Thoracic aorta (tissue), 2 donors: Measurements from ENCODE around the gene BLTP1. TPM values are rescaled to one million over a fixed set of nuclear protein-coding genes. Genes with fewer than 3 reads are reported as not detected.

Experiments
- ATAC-seq: fragments of 150-250 bp; one replicate; pipeline ENCODE4 v1.8.0; 2017; ENCODE audit warnings: low read depth; ENCODE audit not compliant: insufficient number of reproducible peaks, low FRiP score
- DNase-seq: peaks from one replicate; pipeline ENCODE4 v3.0.0-alpha.2; 2020; ENCODE audit warnings: low spot score
- H3K27ac ChIP-seq, 2 donors: fragments of 200-600 bp; sonication (generic); 1 replicate in 1 of 2; 2 replicates in 1 of 2; pipeline ENCODE4 v1.5.1; 2016; ENCODE audit warnings: mild to moderate bottlenecking in 2 of 2, moderate library complexity in 2 of 2
- H3K27me3 ChIP-seq: fragments of 200-600 bp; sonication (generic); replicated peaks from 2 replicates; pipeline ENCODE4 v1.6.0; 2016; ENCODE audit warnings: mild to moderate bottlenecking; ENCODE audit not compliant: insufficient read depth
- H3K36me3 ChIP-seq: fragments of 200-600 bp; sonication (generic); one replicate; pipeline ENCODE4 v1.5.1; 2016
- H3K4me1 ChIP-seq, 2 donors: fragments of 200-600 bp; sonication (generic); 1 replicate in 1 of 2; 2 replicates in 1 of 2; pipeline versions ENCODE4 v1.5.1 to v1.6.0; 2016; ENCODE audit warnings: low read depth in 2 of 2, mild to moderate bottlenecking in 1 of 2; ENCODE audit not compliant: control insufficient read depth in 1 of 2
- H3K4me3 ChIP-seq: fragments of 200-600 bp; sonication (generic); 2 replicates; pipeline ENCODE4 v1.5.1; 2016; ENCODE audit warnings: mild to moderate bottlenecking
- H3K9me3 ChIP-seq: fragments of 200-600 bp; sonication (generic); 2 replicates; pipeline ENCODE4 v1.5.1; 2016
- CTCF ChIP-seq: fragments of 200-600 bp; sonication (generic); IDR thresholded peaks from one replicate; pipeline ENCODE4 v1.5.1; 2019; ENCODE audit warnings: antibody characterized with exemption
- total RNA-seq, 2 donors: library from RNA; depleted of rRNA; stranded (reverse); fragments of >200 nt; gene quantifications; one replicate each; pipeline versions ENCODE4 v1.1.0 to v1.2.3, GENCODE V29; 2016

Gene BLTP1
- total RNA-seq, 2 donors from 2014 or later: 105 to 148 TPM

GRCh38 chr4:122132891-122133290 lies 19.2 kb upstream of the BLTP1 start:
- no peaks in the 10 kb centered on the region for H3K4me1 ChIP-seq

GRCh38 chr4:122139139-122139538 lies 13.0 kb upstream of the BLTP1 start:
- Histone ChIP-seq H3K27ac (no peak overlapping the region), H3K4me3 (no peak overlapping the region), H3K36me3 (no peaks in the 10 kb centered on the region), H3K9me3 (no peaks in the 10 kb centered on the region), H3K4me1 (no peaks in the 10 kb centered on the region), H3K27me3 (no peaks in the 10 kb centered on the region)
- ATAC-seq (no peak), DNase-seq (no peak)
- TF ChIP-seq CTCF: no peak

More at GRCh38 chr4:122132891-122133290, 19.2 kb upstream of the BLTP1 start:
- H3K9me3 ChIP-seq: no peaks in the 10 kb centered on the region
- H3K27me3 ChIP-seq: no peaks in the 10 kb centered on the region
- H3K27ac ChIP-seq: no peak overlapping the region
- no peak overlapping the region for H3K4me3 ChIP-seq
- ATAC-seq (no peak), DNase-seq (no peak)
- no peak for TF ChIP-seq CTCF
- no peaks in the 10 kb centered on the region for H3K36me3 ChIP-seq

GRCh38 chr4:122140834-122141233 lies 11.3 kb upstream of the BLTP1 start:
- Histone ChIP-seq H3K9me3 (no peaks in the 10 kb centered on the region), H3K36me3 (no peaks in the 10 kb centered on the region), H3K27me3 (no peaks in the 10 kb centered on the region), H3K4me3 (no peak overlapping the region), H3K27ac (no peak overlapping the region), H3K4me1 (no peaks in the 10 kb centered on the region)
- TF ChIP-seq CTCF: no peak
- DNase-seq (no peak), ATAC-seq (no peak)

- ATAC-seq: no peak
These were observed 9.4 kb upstream of the BLTP1 start for GRCh38 chr4:122142687-122143086.

GRCh38 chr4:122146652-122147051 lies 5.5 kb upstream of the BLTP1 start:
- H3K9me3 ChIP-seq: no peaks in the 10 kb centered on the region
- no peaks in the 10 kb centered on the region for H3K27me3 ChIP-seq
- DNase-seq (no peak), ATAC-seq (no peak)
- H3K4me3 ChIP-seq: no peak overlapping the region
- peaks cover 2 to 11% of the 10 kb centered on the region in 2 donors for H3K4me1 ChIP-seq
- no peaks in the 10 kb centered on the region for H3K36me3 ChIP-seq
- no peak for TF ChIP-seq CTCF
- no peak overlapping the region for H3K27ac ChIP-seq

More at GRCh38 chr4:122142687-122143086, 9.4 kb upstream of the BLTP1 start:
- DNase-seq: no peak
- H3K9me3 ChIP-seq: no peaks in the 10 kb centered on the region
- no peak overlapping the region for H3K4me3 ChIP-seq
- H3K36me3 ChIP-seq: no peaks in the 10 kb centered on the region
- no peaks in the 10 kb centered on the region for H3K27me3 ChIP-seq
- H3K27ac ChIP-seq: no peak overlapping the region
- no peaks in the 10 kb centered on the region for H3K4me1 ChIP-seq
- no peak for TF ChIP-seq CTCF
